Stimulated activated CD4-positive, alpha-beta T cell treated with anti-CD3 and anti-CD28 coated beads, Interleukin-12 subunit alpha, Interleukin-12 subunit beta, amount 100 ng/mL, for 48 hours (primary cell): ENCODE measurements around the gene DYSF.

ENCODE experiments used
- DNase-seq, 3 donors: peaks; one replicate each; pipeline ENCODE4 v3.0.0-alpha.2; 2020; ENCODE audit warnings: low read depth in 2 of 3, low spot score in 1 of 3

DYSF gene

GRCh38 chr2:71526141-71526540 lies 72.8 kb downstream of the DYSF start:
- DNase-seq, result no peak

DNA sequence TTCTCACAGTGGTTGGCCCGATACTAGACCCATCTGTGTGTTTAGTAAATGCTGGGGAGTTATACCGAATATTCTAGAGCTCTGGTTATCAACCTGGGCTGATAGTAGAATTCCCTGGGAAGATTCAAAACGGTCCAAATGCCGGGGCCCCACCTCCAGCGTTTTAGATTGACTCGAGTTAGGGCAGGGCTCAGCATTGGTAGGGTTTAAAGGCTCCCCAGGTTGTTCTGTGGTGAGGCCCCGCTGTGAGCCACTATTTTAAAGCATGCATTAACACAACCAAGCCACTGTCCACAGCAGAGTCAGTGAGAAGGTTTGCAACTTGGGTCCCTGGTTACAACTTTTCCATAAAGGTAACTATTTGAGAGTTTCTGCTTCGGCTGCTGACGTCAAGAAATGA lies 73.6 kb downstream of the DYSF start:
- DNase-seq, result no peak

- DNase-seq, result no peak
Observed at GRCh38 chr2:71528131-71528591, 74.8 kb downstream of the DYSF start.

DNA sequence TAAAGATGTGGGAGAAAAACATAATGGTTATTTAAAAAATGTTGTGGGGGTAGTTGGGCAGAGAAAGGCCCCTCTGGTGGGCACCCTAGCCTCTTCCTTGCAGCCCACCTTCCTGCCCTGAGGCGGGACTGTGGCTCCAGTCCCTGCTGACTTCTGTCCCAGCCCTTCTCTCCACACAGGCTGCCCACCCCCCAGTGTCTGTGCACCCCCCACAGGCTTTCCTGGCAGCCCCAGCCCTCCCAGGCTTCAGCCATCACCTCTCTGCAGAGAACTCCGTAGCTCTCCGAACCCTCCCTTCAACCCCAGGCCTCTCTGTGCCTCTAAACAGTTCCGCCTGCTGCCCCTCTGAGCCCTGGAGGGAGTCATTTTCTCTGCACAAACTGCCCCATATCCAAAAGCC lies 75.4 kb downstream of the DYSF start:
- no peak for DNase-seq

DNA sequence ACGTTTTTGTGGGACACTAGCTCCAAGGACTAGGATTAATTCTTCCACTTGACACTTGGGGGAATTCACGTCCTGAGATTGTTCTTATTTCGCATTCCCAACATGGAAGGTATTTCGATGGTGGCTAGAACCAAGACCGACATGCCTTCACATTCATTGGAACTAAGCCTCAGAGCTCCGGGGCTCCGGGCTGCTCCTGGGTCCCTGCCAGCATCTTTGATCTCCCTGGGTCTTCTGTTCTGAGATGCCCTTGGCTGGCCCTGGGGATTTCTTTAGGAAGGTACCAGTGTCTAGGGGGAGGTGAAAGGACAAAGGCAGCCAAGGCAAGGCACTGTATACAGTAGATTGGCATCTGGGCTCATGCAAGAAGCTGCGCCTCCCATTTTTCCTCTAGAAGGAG lies 76.8 kb downstream of the DYSF start:
- DNase-seq, result no peak

DNA sequence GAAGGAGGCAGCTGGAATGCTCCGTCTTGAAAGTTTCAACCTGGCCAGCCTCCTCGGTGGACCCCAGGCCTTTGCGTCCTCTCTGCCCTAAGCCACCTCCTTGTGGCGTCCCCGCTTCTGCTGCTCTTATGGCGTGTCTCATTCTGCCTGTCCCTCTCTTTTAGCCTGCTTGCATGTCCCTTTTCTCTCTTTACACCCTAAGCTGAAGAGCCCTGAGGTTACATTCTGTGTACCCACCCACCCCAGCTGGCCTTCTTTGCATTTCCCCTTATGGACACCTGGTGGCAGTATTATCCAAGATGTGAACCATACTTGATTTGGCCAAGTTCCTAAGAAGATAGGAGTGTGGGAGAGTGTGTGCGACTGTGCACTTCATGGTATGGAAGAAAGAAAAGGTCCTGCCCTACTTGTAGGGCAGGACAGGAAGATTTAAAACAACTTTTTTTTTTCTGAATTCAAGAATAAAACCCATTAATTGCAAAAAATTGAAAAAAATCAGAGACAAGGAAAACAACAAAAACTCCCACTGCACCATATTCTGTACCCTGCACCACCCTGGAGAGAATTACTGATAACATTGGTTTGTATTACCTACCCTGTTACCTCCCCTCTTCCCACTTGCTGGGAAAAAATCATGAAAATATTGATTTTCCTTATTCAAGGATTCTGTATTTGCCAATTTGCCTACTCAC lies 77.4 kb downstream of the DYSF start:
- peak in 1 of 3 donors; percentile 26 for DNase-seq

- no peak for DNase-seq
Observed at GRCh38 chr2:71531522-71532047, 78.2 kb downstream of the DYSF start.

- DNase-seq, result no peak
Observed at GRCh38 chr2:71532327-71532726, 79.0 kb downstream of the DYSF start.

DNA sequence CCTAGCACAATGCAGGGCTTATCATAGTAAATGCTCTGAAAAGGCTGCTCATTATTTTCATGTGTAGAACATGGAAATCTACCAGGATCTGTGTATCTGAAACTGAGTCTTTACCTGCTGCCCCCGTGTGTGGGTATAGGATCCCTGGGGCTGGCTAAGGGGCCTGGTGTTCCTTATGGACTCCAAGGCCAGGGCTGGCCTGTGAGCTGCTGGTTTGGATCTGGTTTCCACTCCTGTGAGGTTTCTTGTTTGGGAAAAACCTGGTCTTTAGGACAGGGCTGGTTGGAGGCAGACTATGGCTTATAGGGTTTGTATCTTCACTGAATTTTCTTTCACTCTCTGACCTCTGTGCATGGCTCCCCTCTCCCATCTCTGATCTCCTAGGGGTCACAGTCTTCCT lies 80.8 kb downstream of the DYSF start:
- DNase-seq, result no peak

- DNase-seq, result no peak
Observed at GRCh38 chr2:71534826-71535225, 81.5 kb downstream of the DYSF start.

DNA sequence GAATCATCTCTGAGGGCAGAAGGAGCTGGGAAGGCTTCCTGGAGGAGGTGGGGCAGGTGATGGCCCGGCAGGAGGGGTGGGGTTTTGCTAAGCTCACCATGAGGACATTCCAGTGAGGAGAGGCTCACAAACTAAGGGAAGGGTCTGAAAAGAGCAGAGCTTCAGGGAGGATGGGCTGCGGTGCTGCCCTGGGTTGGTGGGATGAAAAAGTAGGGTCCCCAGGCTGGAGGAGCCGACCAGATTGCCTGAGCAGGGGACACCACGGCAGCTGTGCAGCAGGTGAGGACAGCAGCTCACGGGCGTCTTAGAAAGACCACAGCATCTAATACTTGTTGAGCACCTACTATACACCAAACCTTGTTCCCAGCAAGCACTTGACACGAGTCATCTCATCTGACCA lies 82.2 kb downstream of the DYSF start:
- no peak for DNase-seq

DNA sequence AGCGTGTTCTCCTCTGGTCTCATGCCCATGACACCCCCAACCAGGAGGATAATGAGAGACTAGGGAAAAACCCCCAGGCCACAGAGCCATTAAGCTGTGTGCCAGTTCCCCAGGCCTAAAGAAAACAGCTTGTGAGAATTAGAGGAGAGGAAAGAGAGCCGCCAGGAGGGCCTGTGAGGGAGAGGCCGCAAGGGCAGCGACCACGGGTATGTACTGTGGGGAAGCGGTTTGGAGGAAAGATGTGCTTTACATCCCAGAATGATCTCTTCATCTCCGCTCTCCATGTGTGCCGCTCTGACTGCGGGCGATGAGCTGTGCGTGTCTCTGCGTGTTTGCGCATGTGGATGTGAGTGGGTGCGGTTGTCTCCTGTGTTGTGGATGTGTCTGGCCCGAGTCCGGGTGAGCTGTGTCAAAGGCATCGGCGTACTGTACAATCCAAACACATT lies 82.9 kb downstream of the DYSF start:
- DNase-seq, result no peak

DNA sequence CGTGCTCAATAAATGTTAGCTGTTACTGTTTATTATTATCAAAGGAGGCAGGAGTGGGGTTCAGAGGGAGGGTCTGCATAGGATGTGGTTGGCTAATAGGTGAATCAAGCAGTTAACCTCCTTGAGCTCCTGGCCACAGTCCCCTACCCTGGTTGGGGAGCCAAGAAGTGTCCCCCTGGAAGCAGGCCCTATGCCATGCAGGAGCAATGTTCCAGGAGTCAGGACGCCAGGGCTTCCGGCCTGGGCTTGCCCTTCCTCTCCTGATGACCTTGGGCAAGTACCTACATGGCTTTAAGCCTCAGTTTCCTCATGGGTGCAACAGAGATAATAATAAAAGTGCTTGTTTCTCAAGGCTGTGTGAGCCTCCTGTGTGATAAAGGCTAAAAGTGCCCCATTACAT lies 84.9 kb downstream of the DYSF start:
- no peak for DNase-seq

GRCh38 chr2:71538656-71539265 lies 85.4 kb downstream of the DYSF start:
- DNase-seq, result no peak

- no peak for DNase-seq
Observed at GRCh38 chr2:71540818-71541217, 87.5 kb downstream of the DYSF start.

DNA sequence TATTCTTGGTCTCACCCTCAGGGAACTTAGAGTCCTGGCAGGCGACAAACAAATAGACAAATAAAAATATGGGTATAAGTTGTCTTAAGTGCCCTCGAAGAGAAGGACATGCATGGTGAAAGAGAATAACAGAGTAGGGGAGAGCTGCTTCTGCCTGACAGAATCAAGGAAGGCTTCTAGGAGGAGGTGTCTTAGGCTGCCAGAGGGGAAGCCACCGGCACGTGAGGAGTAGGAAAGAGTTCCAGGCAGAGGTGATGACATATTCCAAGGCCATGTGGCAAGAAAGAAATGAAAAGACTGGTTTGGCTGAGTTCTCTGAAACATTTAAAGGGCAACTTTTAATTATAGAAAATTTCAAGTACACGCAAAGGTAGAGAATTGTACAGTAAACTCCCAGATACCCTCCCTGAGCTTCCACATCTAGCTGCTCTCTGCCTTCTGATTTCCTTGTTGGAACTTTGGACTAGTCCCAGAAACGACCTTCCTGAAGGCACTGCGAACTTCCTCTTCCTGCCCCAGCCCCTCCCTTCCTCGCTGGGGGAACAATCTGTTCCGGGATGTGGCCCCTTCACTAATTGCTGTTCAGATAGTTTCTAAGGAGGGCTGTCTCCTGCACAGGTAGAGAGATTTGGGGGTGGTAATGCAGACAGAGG lies 91.7 kb downstream of the DYSF start:
- DNase-seq, result no peak

DNA sequence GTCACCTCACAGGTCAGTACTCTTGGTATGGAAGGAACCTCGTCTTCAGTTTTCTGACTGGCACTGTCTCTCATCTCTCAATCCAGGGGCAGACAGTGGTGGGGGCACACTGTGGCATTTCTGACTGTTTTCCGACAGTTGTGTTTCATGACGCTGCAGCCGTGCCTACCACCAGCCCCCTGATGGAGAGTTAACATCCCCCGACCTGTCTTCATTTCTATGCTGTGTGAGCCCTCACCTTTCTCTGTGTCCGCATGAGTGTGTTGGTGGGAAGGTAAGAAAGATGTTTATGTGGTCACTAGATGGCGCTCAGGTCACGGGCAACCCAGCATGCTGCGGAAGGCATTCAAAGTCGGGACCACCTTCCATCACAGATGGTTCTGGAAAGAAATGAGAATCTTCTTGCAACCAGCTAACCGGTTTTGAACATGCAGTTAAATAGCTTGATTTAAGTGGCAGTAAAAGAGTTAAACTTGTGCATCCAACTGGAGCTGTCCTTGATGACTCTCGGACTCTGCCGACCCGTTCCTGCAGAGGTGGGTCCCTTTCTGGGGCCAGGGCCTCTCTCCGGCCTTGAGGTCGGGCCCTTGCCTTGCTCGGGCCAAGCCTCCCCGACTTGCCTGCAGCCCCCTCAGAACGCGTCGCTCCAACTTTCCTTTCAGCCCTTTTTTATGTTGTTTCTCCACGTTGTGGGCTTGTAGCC lies 92.4 kb downstream of the DYSF start:
- peak in 2 of 3 donors; percentile 16 to 41 for DNase-seq

DNA sequence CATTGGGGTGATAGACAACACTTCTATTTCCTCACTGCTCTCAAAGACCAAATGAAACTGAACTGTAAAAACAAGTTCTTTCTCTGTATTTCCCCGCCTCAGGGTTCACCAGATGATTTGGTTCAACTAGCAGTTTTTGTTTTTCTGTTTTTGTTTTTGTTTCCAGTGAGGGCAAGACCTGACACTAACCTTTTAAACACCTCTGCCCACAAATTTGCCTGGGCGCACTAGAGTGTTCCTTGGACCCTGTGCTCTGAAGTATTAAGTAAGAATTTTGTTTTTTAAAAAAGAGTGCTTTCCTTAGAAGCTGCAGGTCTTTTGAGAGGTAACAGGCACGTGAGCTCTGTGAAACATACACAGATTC lies 92.9 kb downstream of the DYSF start:
- DNase-seq, result no peak

- DNase-seq, result no peak
Observed at GRCh38 chr2:71546777-71547281, 93.5 kb downstream of the DYSF start.

DNA sequence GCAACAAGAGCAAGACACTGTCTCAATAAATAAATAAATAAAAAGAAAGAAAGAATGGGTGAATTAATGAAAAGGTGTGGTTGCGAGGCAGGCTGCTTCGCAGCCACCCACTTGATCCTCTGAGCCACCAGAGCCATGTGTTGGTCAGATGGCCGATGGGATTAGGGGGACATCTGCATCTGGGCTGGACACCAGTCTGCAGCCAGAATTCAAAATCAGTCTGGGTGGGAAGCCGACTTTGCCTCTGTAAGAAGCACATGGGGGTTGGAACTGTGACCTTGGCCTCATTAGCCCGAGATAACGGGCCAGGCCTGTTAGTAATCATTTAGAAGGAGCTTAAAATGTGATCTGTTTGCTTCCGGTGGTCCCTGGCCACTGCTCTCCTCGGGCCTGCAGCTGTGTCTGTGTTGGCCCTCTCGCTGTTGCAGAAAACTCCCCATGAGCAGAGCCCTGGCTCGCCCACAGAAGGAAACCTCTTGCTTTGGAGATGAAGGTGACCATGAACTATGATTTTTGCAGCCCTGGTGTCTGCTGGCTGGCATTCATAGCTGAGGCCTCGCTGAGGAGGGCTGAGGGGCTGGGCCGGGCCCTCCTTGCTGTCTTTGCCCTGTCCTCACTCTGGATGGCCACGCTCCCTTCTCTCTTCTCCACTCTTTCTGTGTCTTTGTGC lies 94.4 kb downstream of the DYSF start:
- DNase-seq, result no peak
